Measurements from ENCODE around the gene TRPM4.
"Not testable (repeated sequence)": the region's sequence is repeated elsewhere in the genome, so short reads cannot be mapped to it uniquely, and the experiment has no call there.

The TRPM4 gene

DNA sequence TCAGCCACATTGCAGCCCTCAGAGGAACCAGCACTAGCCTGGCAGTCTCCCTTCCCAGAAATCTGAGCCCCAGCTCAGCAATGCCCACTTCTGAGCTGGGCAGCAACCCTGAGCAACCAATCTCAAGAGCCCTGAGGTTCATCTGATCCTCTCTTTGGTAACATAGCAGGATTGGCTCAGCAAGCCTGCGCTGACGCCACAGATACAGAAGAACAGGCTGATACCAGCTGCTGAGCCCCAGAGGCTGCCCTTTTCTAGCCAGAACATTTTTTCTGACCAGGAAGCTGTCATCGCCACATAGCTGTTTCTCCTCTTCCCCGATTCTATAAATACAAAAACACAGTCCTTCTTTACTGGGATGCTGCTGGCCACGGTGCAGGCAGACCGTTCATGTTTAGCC, 59.8 kb downstream of the TRPM4 start:
- FAIRE-seq (no peak), DNase-seq (ENCODE audit: insufficient read length, low spot score) (no peak)
- no peak for TF ChIP-seq PAX5 (IDR thresholded peaks at IDR 0.05; ENCODE audit: insufficient read depth, low read length, severe bottlenecking)
- no peak for TF ChIP-seq TAF1 (IDR thresholded peaks at IDR 0.05; ENCODE audit: low read depth, low read length)
- TF ChIP-seq SPI1 (IDR thresholded peaks at IDR 0.05; ENCODE audit: low read depth, low read length): no peak
- TF ChIP-seq POLR2AphosphoS5 (IDR thresholded peaks at IDR 0.05; ENCODE audit: low read depth, low read length): no peak
- TF ChIP-seq POU2F2 (IDR thresholded peaks at IDR 0.05; ENCODE audit: low read depth, low read length): no peak
- no peak for TF ChIP-seq POLR2A (IDR thresholded peaks at IDR 0.05; ENCODE audit: low read depth, low read length)

DNA sequence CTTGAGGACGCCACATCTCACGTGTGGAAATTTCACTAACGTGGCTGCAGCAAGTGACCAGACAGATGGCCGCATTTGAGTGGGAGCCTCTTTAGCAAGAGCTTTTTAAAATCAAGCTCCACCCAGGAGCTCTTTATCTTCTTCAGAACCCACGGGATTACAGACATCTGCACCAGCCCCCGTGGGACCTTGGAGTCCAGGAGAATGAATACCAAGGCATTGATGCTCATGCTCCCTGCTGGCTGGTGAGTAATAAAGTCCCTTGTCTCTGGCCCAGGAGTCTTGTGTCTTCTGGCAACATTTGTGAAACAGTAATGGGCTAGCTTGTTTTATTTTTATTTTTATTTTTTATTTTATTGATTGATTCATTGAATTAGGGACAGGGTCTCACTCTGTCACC, 64.4 kb downstream of the TRPM4 start:
- FAIRE-seq: no peak
- TF ChIP-seq SPI1 (IDR thresholded peaks at IDR 0.05; ENCODE audit: low read depth, low read length): no peak
- TF ChIP-seq PAX5 (IDR thresholded peaks at IDR 0.05; ENCODE audit: insufficient read depth, low read length, severe bottlenecking): no peak
- TF ChIP-seq TAF1 (IDR thresholded peaks at IDR 0.05; ENCODE audit: low read depth, low read length): no peak
- no peak for TF ChIP-seq POLR2A (IDR thresholded peaks at IDR 0.05; ENCODE audit: low read depth, low read length)
- no peak for TF ChIP-seq POLR2AphosphoS5 (IDR thresholded peaks at IDR 0.05; ENCODE audit: low read depth, low read length)
- TF ChIP-seq POU2F2 (IDR thresholded peaks at IDR 0.05; ENCODE audit: low read depth, low read length): no peak
- no peak for DNase-seq (ENCODE audit: insufficient read length, low spot score)

DNA sequence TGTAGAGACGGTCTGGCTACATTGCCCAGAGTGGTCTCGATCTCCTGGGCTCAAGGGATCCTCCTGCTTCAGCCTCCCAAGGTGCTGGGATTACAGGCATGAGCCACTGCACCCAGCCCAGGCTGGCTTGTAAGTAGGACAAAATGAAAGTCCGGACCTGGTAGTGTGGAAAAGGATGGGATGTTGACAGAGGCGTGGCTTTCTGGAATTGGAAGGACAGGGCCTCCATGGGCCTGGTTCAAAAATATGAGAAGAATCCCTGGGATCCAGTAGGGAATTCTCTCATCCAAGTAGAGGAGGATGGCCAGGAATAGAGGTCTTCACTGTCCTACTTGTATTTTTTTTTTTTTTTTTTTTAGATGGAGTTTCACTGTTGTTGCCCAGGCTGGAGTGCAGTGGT, 64.9 kb downstream of the TRPM4 start:
- DNase-seq (ENCODE audit: insufficient read length, low spot score) (no peak), FAIRE-seq (no peak)
- TF ChIP-seq SPI1 (IDR thresholded peaks at IDR 0.05; ENCODE audit: low read depth, low read length) (no peak), POLR2A (IDR thresholded peaks at IDR 0.05; ENCODE audit: low read depth, low read length) (no peak), TAF1 (IDR thresholded peaks at IDR 0.05; ENCODE audit: low read depth, low read length) (no peak), POU2F2 (IDR thresholded peaks at IDR 0.05; ENCODE audit: low read depth, low read length) (no peak), POLR2AphosphoS5 (IDR thresholded peaks at IDR 0.05; ENCODE audit: low read depth, low read length) (no peak), PAX5 (IDR thresholded peaks at IDR 0.05; ENCODE audit: insufficient read depth, low read length, severe bottlenecking) (no peak)

DNA sequence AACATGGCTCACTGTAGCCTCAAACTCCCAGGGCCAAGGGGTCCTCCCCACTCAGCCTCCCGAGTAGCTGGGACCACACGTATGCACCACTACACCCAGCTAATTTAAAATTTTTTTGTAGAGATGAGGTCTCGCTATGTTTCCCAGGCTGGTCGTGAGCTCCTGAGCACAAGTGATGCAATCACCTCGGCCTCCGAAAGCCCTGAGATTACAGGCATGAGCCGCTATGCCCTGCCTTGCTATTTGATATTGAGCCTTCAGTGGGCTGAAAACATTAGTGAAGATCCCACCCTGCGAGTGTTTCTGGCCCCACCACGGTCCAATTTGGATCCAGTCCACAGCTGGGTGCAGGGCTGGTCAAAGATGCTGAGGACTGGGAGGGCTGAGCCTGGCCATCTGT, 65.9 kb downstream of the TRPM4 start:
- TF ChIP-seq POU2F2 (IDR thresholded peaks at IDR 0.05; ENCODE audit: low read depth, low read length) (no peak), PAX5 (IDR thresholded peaks at IDR 0.05; ENCODE audit: insufficient read depth, low read length, severe bottlenecking) (no peak), TAF1 (IDR thresholded peaks at IDR 0.05; ENCODE audit: low read depth, low read length) (no peak), POLR2AphosphoS5 (IDR thresholded peaks at IDR 0.05; ENCODE audit: low read depth, low read length) (no peak), SPI1 (IDR thresholded peaks at IDR 0.05; ENCODE audit: low read depth, low read length) (no peak), POLR2A (IDR thresholded peaks at IDR 0.05; ENCODE audit: low read depth, low read length) (no peak)
- no peak for DNase-seq (ENCODE audit: insufficient read length, low spot score)
- FAIRE-seq: no peak

DNA sequence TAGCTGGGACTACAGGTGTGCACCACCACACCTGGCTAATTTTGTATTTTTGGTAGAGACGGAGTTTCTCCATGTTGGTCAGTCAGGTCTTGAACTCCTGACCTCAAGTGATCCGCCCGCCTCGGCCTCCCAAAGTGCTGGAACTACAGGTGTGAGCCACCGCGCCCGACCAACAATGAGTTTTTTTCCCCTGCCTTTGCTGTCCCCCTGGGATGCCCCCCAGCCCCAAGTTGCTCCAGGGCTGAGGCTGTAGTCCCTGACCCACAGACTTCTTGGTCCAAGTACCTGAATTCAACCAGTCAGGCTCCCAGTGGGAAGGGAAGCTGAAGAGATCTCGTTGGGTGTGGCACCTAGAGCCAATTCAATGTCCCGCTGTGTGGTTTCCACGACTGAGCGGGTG, 66.8 kb downstream of the TRPM4 start:
- FAIRE-seq; DNase-seq (ENCODE audit: insufficient read length, low spot score): not testable (repeated sequence)

DNA sequence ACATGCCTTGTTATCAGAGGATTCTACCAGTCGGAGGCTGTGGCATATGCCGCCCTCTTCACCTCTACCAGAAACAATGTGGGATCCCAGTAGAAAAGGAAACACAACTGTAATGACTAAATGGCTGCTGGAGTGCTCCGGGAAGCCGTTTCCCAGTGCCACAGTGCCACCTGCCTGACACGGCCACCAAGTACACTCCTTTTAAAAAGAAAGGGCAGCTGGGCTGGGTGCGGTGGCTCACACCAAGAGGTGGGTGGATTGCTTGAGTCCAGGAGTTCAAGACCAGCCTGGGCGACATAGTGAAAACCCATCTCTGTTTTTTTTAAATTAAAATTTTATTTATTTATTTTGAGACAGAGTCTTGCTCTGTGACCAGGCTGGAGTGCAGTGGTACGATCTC, 67.3 kb downstream of the TRPM4 start:
- no peak for FAIRE-seq
- no peak for TF ChIP-seq TAF1 (IDR thresholded peaks at IDR 0.05; ENCODE audit: low read depth, low read length)
- no peak for TF ChIP-seq PAX5 (IDR thresholded peaks at IDR 0.05; ENCODE audit: insufficient read depth, low read length, severe bottlenecking)
- TF ChIP-seq POLR2A (IDR thresholded peaks at IDR 0.05; ENCODE audit: low read depth, low read length): no peak
- no peak for TF ChIP-seq SPI1 (IDR thresholded peaks at IDR 0.05; ENCODE audit: low read depth, low read length)
- no peak for TF ChIP-seq POU2F2 (IDR thresholded peaks at IDR 0.05; ENCODE audit: low read depth, low read length)
- TF ChIP-seq POLR2AphosphoS5 (IDR thresholded peaks at IDR 0.05; ENCODE audit: low read depth, low read length): no peak
- no peak for DNase-seq (ENCODE audit: insufficient read length, low spot score)

DNA sequence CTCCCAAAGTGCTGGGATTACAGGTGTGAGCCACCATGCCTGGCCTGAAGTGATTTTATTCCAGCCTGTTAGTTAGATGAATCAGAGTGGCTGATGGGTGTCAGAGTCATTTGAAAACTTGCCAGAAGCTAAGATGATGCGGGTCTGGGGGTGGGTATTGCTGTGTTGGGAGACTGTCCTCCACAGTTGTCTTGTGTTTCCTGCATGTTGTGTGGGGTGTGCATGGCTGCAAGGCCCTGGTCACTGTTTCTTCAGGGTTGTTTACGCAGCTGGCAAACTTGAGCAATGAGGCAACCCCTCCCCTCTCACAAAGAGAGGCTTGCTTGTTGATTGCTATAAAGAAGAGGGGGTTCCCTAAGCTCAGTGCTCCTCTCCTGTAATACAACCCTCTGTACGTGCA, 71.8 kb downstream of the TRPM4 start:
- DNase-seq (ENCODE audit: insufficient read length, low spot score) (no peak), FAIRE-seq (no peak)
- TF ChIP-seq SPI1 (IDR thresholded peaks at IDR 0.05; ENCODE audit: low read depth, low read length): no peak
- TF ChIP-seq PAX5 (IDR thresholded peaks at IDR 0.05; ENCODE audit: insufficient read depth, low read length, severe bottlenecking): no peak
- TF ChIP-seq POLR2A (IDR thresholded peaks at IDR 0.05; ENCODE audit: low read depth, low read length): no peak
- no peak for TF ChIP-seq POU2F2 (IDR thresholded peaks at IDR 0.05; ENCODE audit: low read depth, low read length)
- no peak for TF ChIP-seq POLR2AphosphoS5 (IDR thresholded peaks at IDR 0.05; ENCODE audit: low read depth, low read length)

DNA sequence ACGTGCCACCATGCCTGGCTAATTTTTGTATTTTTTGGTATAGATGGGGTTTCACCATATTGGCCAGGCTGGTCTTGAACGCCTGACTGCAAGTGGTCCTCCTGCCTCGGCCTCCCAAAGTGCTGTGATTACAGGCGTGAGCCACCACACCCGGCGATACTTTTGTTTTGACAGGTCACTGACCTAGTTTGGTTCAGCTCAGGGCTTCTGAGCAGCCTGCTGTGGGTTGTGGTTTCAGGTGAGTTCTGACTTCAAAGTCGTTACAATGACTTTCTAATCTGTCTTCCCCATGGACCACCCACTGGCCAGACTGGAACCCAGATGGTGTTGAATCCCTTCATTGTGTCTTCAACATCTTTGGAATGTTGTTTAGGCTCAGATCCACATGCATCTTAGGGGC, 73.8 kb downstream of the TRPM4 start:
- peak; percentile 33 for FAIRE-seq

DNA sequence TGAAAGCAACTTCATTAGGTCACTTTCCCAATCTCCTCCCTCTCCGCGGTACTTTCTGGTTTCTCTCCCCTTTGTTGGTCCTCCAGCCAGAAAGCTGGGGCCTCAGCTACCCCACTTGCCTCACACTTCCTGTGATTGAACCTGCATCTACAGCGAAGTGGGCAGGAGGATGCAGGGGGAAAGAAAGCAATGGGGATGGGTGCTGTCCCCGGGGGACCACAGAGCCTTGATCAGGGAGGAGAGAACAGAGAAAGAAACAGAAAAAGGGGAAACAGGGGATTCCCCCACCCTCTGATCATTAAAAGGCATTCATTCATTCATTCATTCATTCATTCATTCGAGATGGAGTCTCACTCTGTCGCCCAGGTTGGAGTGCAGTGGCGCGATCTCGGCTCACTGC, 74.2 kb downstream of the TRPM4 start:
- no peak for FAIRE-seq
- no peak for TF ChIP-seq POU2F2 (IDR thresholded peaks at IDR 0.05; ENCODE audit: low read depth, low read length)
- no peak for TF ChIP-seq PAX5 (IDR thresholded peaks at IDR 0.05; ENCODE audit: insufficient read depth, low read length, severe bottlenecking)
- TF ChIP-seq TAF1 (IDR thresholded peaks at IDR 0.05; ENCODE audit: low read depth, low read length): no peak
- no peak for TF ChIP-seq POLR2AphosphoS5 (IDR thresholded peaks at IDR 0.05; ENCODE audit: low read depth, low read length)
- TF ChIP-seq SPI1 (IDR thresholded peaks at IDR 0.05; ENCODE audit: low read depth, low read length): no peak
- no peak for TF ChIP-seq POLR2A (IDR thresholded peaks at IDR 0.05; ENCODE audit: low read depth, low read length)
- no peak for DNase-seq (ENCODE audit: insufficient read length, low spot score)

More for the DNA sequence above, 73.8 kb downstream of the TRPM4 start:
- peak; percentile 34 for DNase-seq (ENCODE audit: insufficient read length, low spot score)
- TF ChIP-seq POLR2AphosphoS5 (IDR thresholded peaks at IDR 0.05; ENCODE audit: low read depth, low read length): no peak
- TF ChIP-seq PAX5 (IDR thresholded peaks at IDR 0.05; ENCODE audit: insufficient read depth, low read length, severe bottlenecking): peak; percentile 58

DNA sequence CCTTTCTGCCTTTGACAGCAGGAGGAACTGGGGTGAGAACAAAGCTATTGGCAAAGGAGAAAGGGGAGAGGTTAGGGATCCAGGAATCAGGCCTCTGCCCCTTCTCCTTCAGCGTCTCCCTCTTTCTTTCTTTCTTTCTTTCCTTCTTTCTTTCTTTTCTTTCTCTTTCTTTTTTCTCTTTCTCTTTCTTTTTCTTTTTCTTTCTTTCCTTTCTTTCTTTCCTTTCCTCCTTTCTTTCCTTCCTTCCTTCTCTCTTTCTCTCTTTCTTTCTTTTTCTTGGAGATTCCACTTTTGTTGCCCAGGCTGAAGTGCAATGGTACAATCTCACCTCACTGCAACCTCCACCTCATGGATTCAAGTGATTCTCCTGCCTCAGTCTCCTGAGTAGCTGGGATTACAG, 75.6 kb downstream of the TRPM4 start:
- FAIRE-seq (no peak), DNase-seq (ENCODE audit: insufficient read length, low spot score) (no peak)
- TF ChIP-seq PAX5 (IDR thresholded peaks at IDR 0.05; ENCODE audit: insufficient read depth, low read length, severe bottlenecking) (no peak), POU2F2 (IDR thresholded peaks at IDR 0.05; ENCODE audit: low read depth, low read length) (no peak), POLR2AphosphoS5 (IDR thresholded peaks at IDR 0.05; ENCODE audit: low read depth, low read length) (no peak), TAF1 (IDR thresholded peaks at IDR 0.05; ENCODE audit: low read depth, low read length) (no peak), POLR2A (IDR thresholded peaks at IDR 0.05; ENCODE audit: low read depth, low read length) (no peak), SPI1 (IDR thresholded peaks at IDR 0.05; ENCODE audit: low read depth, low read length) (no peak)

Data from GM12891 (cell line).